Right atrium auricular region (tissue), 2 donors: ENCODE results near the gene ALAD. TPM values are rescaled to one million over a fixed set of nuclear protein-coding genes. Genes with fewer than 3 reads are reported as not detected.

Experiments used
- DNase-seq: peaks from one replicate; pipeline ENCODE4 v3.0.0-alpha.2; 2019; ENCODE audit warnings: low spot score
- H3K27ac ChIP-seq, 2 donors: fragments of 200-600 bp; sonication (generic); 1 replicate in 1 of 2; 2 replicates in 1 of 2; pipeline ENCODE4 v1.5.1; 2016 to 2019
- H3K27me3 ChIP-seq, 2 donors: fragments of 200-600 bp; sonication (generic); one replicate each; pipeline versions ENCODE4 v1.5.1 to v1.6.0; 2017 to 2019
- H3K36me3 ChIP-seq: fragments of 200-600 bp; sonication (generic); one replicate; pipeline ENCODE4 v1.5.1; 2016
- H3K4me1 ChIP-seq, 2 donors: fragments of 200-600 bp; sonication (generic); one replicate each; pipeline versions ENCODE4 v1.5.1 to v1.6.0; 2017 to 2019
- H3K4me3 ChIP-seq, 2 donors: fragments of 200-600 bp; sonication (generic); 1 replicate in 1 of 2; 2 replicates in 1 of 2; pipeline ENCODE4 v1.5.1; 2017 to 2019; ENCODE audit warnings: mild to moderate bottlenecking in 1 of 2, moderate library complexity in 1 of 2
- H3K9me3 ChIP-seq, 2 donors: fragments of 200-600 bp; sonication (generic); one replicate each; pipeline ENCODE4 v1.5.1; 2019
- CTCF ChIP-seq, 2 donors: fragments of 200-600 bp; sonication (generic); IDR thresholded peaks; one replicate each; pipeline ENCODE4 v1.5.1; 2019; ENCODE audit warnings: antibody characterized with exemption in 2 of 2
- total RNA-seq, 2 donors: library from RNA; depleted of rRNA; stranded (reverse); fragments of >200 nt; gene quantifications; one replicate each; pipeline ENCODE4 v1.1.0, GENCODE V29; 2016

Gene ALAD
- total RNA-seq, 2 donors from 2014 or later, result 16.2 to 17.8 TPM

- no peaks in the 10 kb centered on the region for H3K9me3 ChIP-seq
- no peaks in the 10 kb centered on the region for H3K4me1 ChIP-seq
- H3K27me3 ChIP-seq, result peaks cover 0 to 4% of the 10 kb centered on the region in 2 donors
- DNase-seq, result no peak
- TF ChIP-seq CTCF (IDR thresholded peaks at IDR 0.05), result no peak
- H3K4me3 ChIP-seq, result no peak overlapping the region
- no peak overlapping the region for H3K27ac ChIP-seq
- no peaks in the 10 kb centered on the region for H3K36me3 ChIP-seq
Observed at GRCh38 chr9:113363336-113363735, 37.7 kb downstream of the ALAD start.

GRCh38 chr9:113361304-113362018 is 39.6 kb downstream of the ALAD start:
- DNase-seq, result no peak
- H3K36me3 ChIP-seq, result no peaks in the 10 kb centered on the region
- peaks cover 0 to 4% of the 10 kb centered on the region in 2 donors for H3K27me3 ChIP-seq
- no peak overlapping the region for H3K4me3 ChIP-seq
- no peaks in the 10 kb centered on the region for H3K4me1 ChIP-seq
- no peak overlapping the region for H3K27ac ChIP-seq
- TF ChIP-seq CTCF (IDR thresholded peaks at IDR 0.05), result no peak
- H3K9me3 ChIP-seq, result no peaks in the 10 kb centered on the region

- no peak overlapping the region for H3K4me3 ChIP-seq
- H3K4me1 ChIP-seq, result no peaks in the 10 kb centered on the region
- H3K27ac ChIP-seq, result no peak overlapping the region
- H3K9me3 ChIP-seq, result no peaks in the 10 kb centered on the region
- TF ChIP-seq CTCF (IDR thresholded peaks at IDR 0.05), result no peak
- peaks cover 0 to 4% of the 10 kb centered on the region in 2 donors for H3K27me3 ChIP-seq
- no peak for DNase-seq
- H3K36me3 ChIP-seq, result no peaks in the 10 kb centered on the region
Observed at GRCh38 chr9:113360242-113360842, 40.7 kb downstream of the ALAD start.

- H3K4me3 ChIP-seq, result no peak overlapping the region
- no peak for TF ChIP-seq CTCF (IDR thresholded peaks at IDR 0.05)
- no peak for DNase-seq
- H3K27me3 ChIP-seq, result peaks cover 0 to under 1% of the 10 kb centered on the region in 2 donors
- H3K4me1 ChIP-seq, result no peaks in the 10 kb centered on the region
- no peaks in the 10 kb centered on the region for H3K36me3 ChIP-seq
- no peaks in the 10 kb centered on the region for H3K9me3 ChIP-seq
- no peak overlapping the region for H3K27ac ChIP-seq
Observed at GRCh38 chr9:113359385-113359784, 41.7 kb downstream of the ALAD start.

GRCh38 chr9:113356686-113357292 is 44.3 kb downstream of the ALAD start:
- no peak overlapping the region for H3K27ac ChIP-seq
- no peaks in the 10 kb centered on the region for H3K36me3 ChIP-seq
- H3K9me3 ChIP-seq, result no peaks in the 10 kb centered on the region
- H3K4me1 ChIP-seq, result no peaks in the 10 kb centered on the region
- no peak for TF ChIP-seq CTCF (IDR thresholded peaks at IDR 0.05)
- no peaks in the 10 kb centered on the region for H3K27me3 ChIP-seq
- no peak for DNase-seq
- H3K4me3 ChIP-seq, result no peak overlapping the region
